Thymus (tissue), 11 donors: Measurements from ENCODE around the gene STK4. TPM values are rescaled to one million over a fixed set of nuclear protein-coding genes. Genes with fewer than 3 reads are reported as not detected.

ENCODE experiments used
- DNase-seq, 9 donors: peaks; one replicate each; pipeline ENCODE4 v3.0.0-alpha.2; 2013; ENCODE audit warnings: low spot score in 9 of 9, low read depth in 6 of 9, missing footprints in 1 of 9
- H3K27ac ChIP-seq, 2 donors: one replicate each; pipeline ENCODE4 v1.5.1; 2013; ENCODE audit warnings: control low read depth in 1 of 2, low read depth in 1 of 2, low read length in 1 of 2, mild to moderate bottlenecking in 1 of 2, moderate library complexity in 1 of 2
- H3K27me3 ChIP-seq, 2 donors: one replicate each; pipeline ENCODE4 v1.5.1; 2013; ENCODE audit warnings: low read length in 1 of 2; ENCODE audit not compliant: control insufficient read depth in 2 of 2, insufficient read depth in 1 of 2
- H3K36me3 ChIP-seq, 2 donors: one replicate each; pipeline ENCODE4 v1.5.1; 2013; ENCODE audit warnings: low read length in 1 of 2, mild to moderate bottlenecking in 1 of 2, moderate library complexity in 1 of 2; ENCODE audit not compliant: control insufficient read depth in 2 of 2, insufficient read depth in 2 of 2
- H3K4me1 ChIP-seq, 2 donors: one replicate each; pipeline ENCODE4 v1.5.1; 2013; ENCODE audit warnings: low read length in 2 of 2; ENCODE audit not compliant: control insufficient read depth in 2 of 2, insufficient read depth in 2 of 2
- H3K4me3 ChIP-seq, 2 donors: one replicate each; pipeline ENCODE4 v1.5.1; 2013; ENCODE audit warnings: low read length in 2 of 2, control low read depth in 1 of 2, mild to moderate bottlenecking in 1 of 2
- H3K9me3 ChIP-seq, 2 donors: one replicate each; pipeline ENCODE4 v1.5.1; 2013; ENCODE audit warnings: low read length in 1 of 2, mild to moderate bottlenecking in 1 of 2; ENCODE audit not compliant: control insufficient read depth in 2 of 2, insufficient read depth in 1 of 2
- WGBS: extraction: QIAGEN DNeasy Blood & Tissue Kit; methylation state at CpG from one replicate; pipeline ENCODE4 v1.1.7; 2013; 5-methylcytosine and 5-hydroxymethylcytosine counted together
- polyA plus RNA-seq: library from polyadenylated mRNA; stranded (reverse); fragments of 200-250 nt; gene quantifications from one replicate; pipeline ENCODE4 v1.2.3, GENCODE V29; 2013
- total RNA-seq: library from RNA; stranded (reverse); fragments of 120-200 nt; gene quantifications from one replicate; pipeline ENCODE4 v1.2.4, GENCODE V29; 2013
- donor health status: healthy.

The STK4 gene
- total and polyA plus RNA-seq, 2 donors: 35.0 to 45.5 TPM

DNA sequence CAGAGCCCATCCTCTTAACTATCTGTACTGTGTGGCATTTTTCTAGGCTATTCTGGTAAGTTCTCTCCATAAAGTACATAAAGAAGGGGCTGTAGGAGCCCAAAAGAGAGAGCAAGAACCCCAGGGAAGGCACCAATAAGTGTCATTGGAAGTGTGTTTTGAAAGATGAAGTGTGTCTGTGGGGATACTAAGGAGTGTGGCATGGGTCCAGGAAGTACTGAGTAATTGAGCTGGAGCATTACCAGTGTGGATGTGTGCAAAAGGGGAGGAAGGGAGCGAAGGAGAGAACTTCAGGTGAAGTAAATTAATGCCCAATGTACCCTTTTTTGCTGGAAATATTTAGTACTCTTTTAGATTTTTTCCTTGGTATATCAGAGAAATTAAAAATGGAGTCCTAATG is 70.7 kb downstream of the STK4 start:
- WGBS: 100% methylated on average over 1 of the region's 1 CpG
- Histone ChIP-seq H3K27me3 (no peaks in the 10 kb centered on the region), H3K4me3 (no peak overlapping the region), H3K27ac (no peak overlapping the region), H3K9me3 (no peaks in the 10 kb centered on the region), H3K36me3 (peaks cover 0 to 3% of the 10 kb centered on the region in 2 donors), H3K4me1 (peaks cover 0 to 3% of the 10 kb centered on the region in 2 donors)
- no peak for DNase-seq

DNA sequence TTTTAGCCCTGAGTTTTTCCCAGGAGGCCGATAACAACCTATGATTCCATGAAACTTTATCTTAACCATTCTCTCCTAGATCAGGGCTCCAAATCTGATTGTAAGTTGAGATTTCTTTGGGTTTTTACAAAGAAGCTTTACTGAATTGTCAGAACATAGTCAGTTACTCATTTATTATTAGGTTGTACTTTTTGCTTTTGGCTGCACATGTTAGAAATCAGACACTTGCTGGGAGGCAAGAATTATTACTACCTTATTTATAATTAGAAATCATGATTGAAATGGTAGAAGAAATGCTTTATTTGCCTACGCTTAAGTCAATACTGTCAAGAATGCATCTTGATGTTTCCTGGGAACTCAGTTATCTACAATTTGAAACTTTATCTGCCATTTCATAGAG is 71.3 kb downstream of the STK4 start:
- Histone ChIP-seq H3K27ac (no peak overlapping the region), H3K27me3 (no peaks in the 10 kb centered on the region), H3K4me3 (no peak overlapping the region), H3K9me3 (no peaks in the 10 kb centered on the region), H3K36me3 (peaks cover 3 to 4% of the 10 kb centered on the region in 2 donors), H3K4me1 (peaks cover 0 to 3% of the 10 kb centered on the region in 2 donors)
- WGBS: 97% methylated on average over 2 of the region's 2 CpGs
- no peak for DNase-seq

DNA sequence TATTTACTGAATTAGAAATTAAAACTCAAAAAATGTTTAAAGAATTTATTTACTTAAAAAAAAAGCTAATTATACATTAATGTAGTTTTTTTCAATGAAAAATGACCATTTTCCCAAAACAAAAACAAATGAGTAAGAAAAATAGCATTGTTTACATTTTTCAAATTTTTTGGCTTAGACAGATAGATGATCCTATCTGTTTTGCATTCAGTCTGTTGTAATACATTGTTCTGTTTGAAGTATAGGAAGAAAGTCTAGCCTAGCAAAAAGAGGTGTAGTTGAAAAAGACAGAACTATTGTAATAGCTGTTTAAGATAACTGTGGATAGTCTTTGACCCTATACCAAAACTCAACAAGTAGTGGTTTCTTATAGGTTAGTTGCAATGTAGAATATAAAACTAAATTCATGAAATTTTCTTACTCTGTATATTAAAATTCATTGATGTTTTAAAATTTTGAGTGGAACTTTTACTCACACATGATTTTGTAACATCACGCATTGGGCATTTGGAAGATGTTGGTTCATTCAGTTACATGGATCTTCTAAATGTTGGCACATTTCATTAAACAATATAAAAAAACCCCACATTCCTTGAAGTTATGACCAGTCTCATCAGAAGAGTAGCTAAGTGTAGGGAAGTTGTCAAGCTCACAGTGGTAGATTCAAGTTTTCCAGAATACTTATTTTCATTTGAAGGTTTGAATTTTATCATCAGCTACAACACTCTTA is 72.6 kb downstream of the STK4 start:
- H3K4me3 ChIP-seq: no peak overlapping the region
- H3K36me3 ChIP-seq: peaks cover 3 to 6% of the 10 kb centered on the region in 2 donors
- H3K4me1 ChIP-seq: peaks cover 0 to 3% of the 10 kb centered on the region in 2 donors
- H3K27ac ChIP-seq: no peak overlapping the region
- no peaks in the 10 kb centered on the region for H3K27me3 ChIP-seq
- no peaks in the 10 kb centered on the region for H3K9me3 ChIP-seq
- 95% methylated on average over 1 of the region's 1 CpG for WGBS
- DNase-seq: no peak

DNA sequence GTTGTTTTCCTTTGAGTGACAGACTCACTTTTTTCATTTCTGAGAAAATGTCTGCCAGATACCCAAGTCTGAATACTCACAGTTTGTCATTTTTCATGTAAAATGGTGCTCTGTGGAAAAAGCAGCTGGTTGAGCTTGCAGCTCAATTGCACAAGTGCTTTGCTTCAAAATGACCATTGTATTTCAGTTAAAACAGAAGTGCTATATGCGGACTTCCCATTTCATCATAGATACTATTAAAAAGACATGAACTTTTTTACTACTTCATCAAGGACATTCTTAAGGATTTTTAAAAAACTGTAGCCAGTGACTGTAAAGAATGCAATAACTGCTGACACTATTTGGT is 73.1 kb downstream of the STK4 start:
- Histone ChIP-seq H3K27me3 (no peaks in the 10 kb centered on the region), H3K4me1 (peaks cover 0 to 2% of the 10 kb centered on the region in 2 donors), H3K27ac (no peak overlapping the region), H3K9me3 (no peaks in the 10 kb centered on the region), H3K36me3 (peaks cover 6% of the 10 kb centered on the region in 2 donors), H3K4me3 (no peak overlapping the region)
- 98% methylated on average over 1 of the region's 1 CpG for WGBS
- no peak for DNase-seq

DNA sequence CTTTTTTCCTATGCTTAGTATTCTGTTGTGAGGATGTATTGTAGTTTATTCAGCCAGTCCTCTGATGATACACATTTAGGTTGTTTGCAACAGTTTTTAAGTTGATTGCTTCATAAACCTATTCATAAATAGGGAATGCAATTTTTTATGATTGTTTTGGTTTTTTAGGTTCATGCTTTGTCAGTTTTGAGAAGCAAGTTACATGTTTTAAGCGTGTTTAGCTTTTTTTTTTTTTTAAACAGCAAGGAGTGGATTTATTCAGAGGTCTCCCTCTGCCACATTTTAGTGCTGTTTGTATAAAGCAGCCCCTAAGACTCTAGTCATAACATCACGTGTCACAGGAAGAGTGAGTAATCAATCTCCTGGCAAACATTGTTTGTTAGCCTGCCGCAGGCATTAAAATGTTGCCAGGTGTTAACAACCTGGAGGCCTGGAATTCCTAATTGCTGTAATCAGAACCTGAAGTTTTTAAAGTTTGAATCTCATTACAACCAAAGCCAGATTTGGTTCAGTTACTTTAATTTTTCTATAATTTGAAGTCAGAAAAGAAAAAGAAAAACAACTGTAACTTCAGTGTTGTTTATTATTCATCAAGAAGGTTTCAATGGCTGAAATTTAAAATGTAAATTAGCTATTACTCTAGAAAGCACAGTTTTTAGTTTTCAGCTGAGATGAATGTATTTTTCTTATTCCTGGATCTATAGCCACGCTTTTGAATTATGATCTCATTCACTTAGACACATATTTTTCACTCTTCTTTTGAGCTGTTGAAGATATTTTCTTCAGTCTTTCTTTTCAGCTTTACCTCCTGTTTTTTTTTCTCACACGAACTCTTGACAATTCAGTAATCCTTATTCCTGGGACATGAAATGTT is 75.4 kb downstream of the STK4 start:
- Histone ChIP-seq H3K27me3 (no peaks in the 10 kb centered on the region), H3K27ac (no peak overlapping the region), H3K4me1 (no peaks in the 10 kb centered on the region), H3K36me3 (peaks cover 6 to 10% of the 10 kb centered on the region in 2 donors), H3K4me3 (no peak overlapping the region), H3K9me3 (no peaks in the 10 kb centered on the region)
- no peak for DNase-seq
- 89% methylated on average over 5 of the region's 5 CpGs for WGBS

DNA sequence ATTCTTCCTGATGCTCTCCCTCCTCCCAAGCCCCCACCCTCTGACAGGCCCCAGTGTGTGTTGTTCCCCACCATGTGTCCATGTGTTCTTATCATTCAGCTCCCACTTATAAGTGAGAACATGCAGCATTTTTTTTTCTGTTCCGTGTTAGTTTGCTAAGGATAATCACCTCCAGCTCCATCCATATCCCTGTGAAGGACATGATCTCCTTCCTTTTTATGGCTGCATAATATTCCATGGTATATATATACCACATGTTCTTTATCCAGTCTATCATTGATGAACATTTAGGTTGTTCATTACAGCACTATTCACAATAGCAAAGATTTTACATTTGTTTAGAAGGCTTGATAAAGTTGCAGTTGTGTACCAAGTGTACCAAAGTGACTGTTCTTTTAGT is 76.7 kb downstream of the STK4 start:
- Histone ChIP-seq H3K4me1 (no peaks in the 10 kb centered on the region), H3K36me3 (peaks cover 6 to 7% of the 10 kb centered on the region in 2 donors)
- WGBS: 100% methylated on average over 1 of the region's 1 CpG

DNA sequence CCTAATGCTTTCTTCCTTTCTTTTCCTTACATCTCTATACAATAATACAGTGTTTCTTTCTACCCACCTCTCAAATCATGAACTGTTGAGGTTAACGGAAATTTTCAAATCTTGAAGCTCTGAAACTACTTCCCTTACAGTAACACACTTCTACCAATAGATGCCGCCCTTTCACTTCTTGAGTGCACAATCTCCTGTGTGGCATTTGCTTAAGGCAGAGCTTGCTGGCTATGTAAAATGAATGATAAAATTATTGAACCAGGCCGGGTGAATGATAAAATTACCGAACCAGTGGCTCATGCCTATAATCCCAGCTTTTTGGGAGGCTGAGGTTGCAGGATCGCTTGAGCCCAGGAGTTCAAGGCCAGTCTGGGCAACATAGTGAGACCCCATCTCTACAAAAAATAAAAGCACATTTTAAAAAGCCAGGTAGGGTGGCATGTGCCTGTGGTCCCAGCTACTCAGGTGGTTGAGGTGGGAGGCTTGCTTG is 77.8 kb downstream of the STK4 start:
- no peaks in the 10 kb centered on the region for H3K9me3 ChIP-seq
- no peaks in the 10 kb centered on the region for H3K4me1 ChIP-seq
- no peak overlapping the region for H3K4me3 ChIP-seq
- DNase-seq: peak; percentile 14 to 82 (median 45)
- no peaks in the 10 kb centered on the region for H3K27me3 ChIP-seq
- peaks cover 6 to 10% of the 10 kb centered on the region in 2 donors for H3K36me3 ChIP-seq
- WGBS: 75% methylated on average over 5 of the region's 5 CpGs
- H3K27ac ChIP-seq: no peak overlapping the region

More for the DNA sequence above, 76.7 kb downstream of the STK4 start:
- Histone ChIP-seq H3K27ac (no peak overlapping the region), H3K27me3 (no peaks in the 10 kb centered on the region), H3K4me3 (no peak overlapping the region), H3K9me3 (no peaks in the 10 kb centered on the region)
- DNase-seq: no peak

DNA sequence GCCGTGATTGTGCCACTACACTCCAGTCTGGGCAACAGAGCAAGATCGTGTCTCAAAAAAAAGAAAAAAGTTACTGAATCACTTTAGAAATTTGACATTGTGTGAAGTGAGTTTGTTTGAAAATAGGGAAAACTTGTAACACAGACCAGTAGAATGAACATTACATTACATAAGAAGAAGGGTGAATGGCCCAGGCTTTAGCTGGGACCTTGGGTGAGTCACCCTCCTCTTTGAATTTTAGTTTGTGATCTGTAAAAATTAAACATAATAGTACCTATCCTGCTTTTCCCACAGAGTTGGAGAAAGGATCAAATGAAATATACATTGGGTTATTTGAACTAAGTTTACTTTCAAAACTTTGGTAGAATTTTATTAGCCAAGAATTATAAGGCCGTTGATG is 78.3 kb downstream of the STK4 start:
- WGBS: 99% methylated on average over 3 of the region's 3 CpGs
- DNase-seq: no peak
- no peak overlapping the region for H3K27ac ChIP-seq
- H3K4me1 ChIP-seq: no peaks in the 10 kb centered on the region
- H3K27me3 ChIP-seq: no peaks in the 10 kb centered on the region
- H3K36me3 ChIP-seq: peaks cover 6 to 10% of the 10 kb centered on the region in 2 donors
- no peaks in the 10 kb centered on the region for H3K9me3 ChIP-seq
- no peak overlapping the region for H3K4me3 ChIP-seq

DNA sequence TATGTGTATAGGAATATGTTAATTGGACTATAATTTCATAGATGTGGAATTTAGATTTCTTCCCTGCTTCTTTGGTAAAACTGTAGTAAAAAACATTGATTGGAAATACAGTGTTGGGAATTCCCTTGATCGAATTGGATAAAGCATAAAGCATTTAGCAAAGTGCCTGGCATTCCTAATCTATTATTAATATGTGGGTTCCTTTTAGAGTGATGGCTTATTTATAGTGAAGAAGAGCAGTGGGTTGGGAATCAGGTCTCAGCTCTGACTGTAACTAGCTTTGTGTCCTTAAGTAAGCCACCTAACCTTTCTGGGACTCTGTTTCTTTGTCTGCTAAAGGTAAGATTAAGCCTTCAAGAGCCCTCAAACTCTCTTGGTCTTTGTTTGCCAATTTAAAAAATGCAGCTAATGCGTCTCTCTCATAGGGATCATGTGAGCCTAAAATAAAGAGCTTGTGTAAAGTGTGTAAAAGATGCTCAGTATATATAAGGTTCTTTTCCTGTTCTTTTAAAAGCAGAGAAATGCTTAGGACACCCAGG is 81.3 kb downstream of the STK4 start:
- Histone ChIP-seq H3K27ac (no peak overlapping the region), H3K4me1 (peaks cover 5 to 6% of the 10 kb centered on the region in 2 donors), H3K9me3 (no peaks in the 10 kb centered on the region), H3K27me3 (no peaks in the 10 kb centered on the region), H3K4me3 (no peak overlapping the region), H3K36me3 (peaks cover 2 to 10% of the 10 kb centered on the region in 2 donors)
- no peak for DNase-seq
- 97% methylated on average over 2 of the region's 2 CpGs for WGBS
